DND-41 (cell line): ENCODE measurements around the gene SHISA7.
"Not testable (repeated sequence)": the region's sequence is repeated elsewhere in the genome, so short reads cannot be mapped to it uniquely, and the experiment has no call there.

Source experiments
- ATAC-seq: fragments of 200-7000 bp; cut with Tn5 transposase; 3 replicates; pipeline ENCODE4 v1.9.1; 2021; ENCODE audit warnings: low read depth; ENCODE audit not compliant: insufficient read depth
- DNase-seq: peaks from one replicate; pipeline ENCODE4 v3.0.0-alpha.2; 2020
- H2AFZ ChIP-seq: 2 replicates; pipeline ENCODE4 v1.6.0; 2012; ENCODE audit warnings: low read depth, low read length
- H3K27ac ChIP-seq: 2 replicates; pipeline ENCODE4 v1.5.1; 2012; ENCODE audit warnings: low read length, inconsistent platforms
- H3K27me3 ChIP-seq: fragments of 200-600 bp; sonication (generic); 2 replicates; pipeline ENCODE4 v1.6.0; 2012; ENCODE audit warnings: low read length, mild to moderate bottlenecking, inconsistent platforms; ENCODE audit not compliant: insufficient read depth, poor library complexity
- H3K36me3 ChIP-seq: 2 replicates; pipeline ENCODE4 v1.5.1; 2012; ENCODE audit warnings: low read length, inconsistent platforms; ENCODE audit not compliant: insufficient read depth
- H3K4me1 ChIP-seq: 2 replicates; pipeline ENCODE4 v1.5.1; 2012; ENCODE audit warnings: mild to moderate bottlenecking, low read length; ENCODE audit not compliant: insufficient read depth
- H3K4me2 ChIP-seq: 2 replicates; pipeline ENCODE4 v1.6.0; 2012; ENCODE audit warnings: mild to moderate bottlenecking, moderate library complexity, low read length, inconsistent platforms; ENCODE audit not compliant: insufficient read depth
- H3K4me3 ChIP-seq, 2 experiments: fragments of 200-600 bp in 1 of 2; shearing (Covaris generic) in 1 of 2; 2 replicates each; pipeline ENCODE4 v1.5.1; 2012 to 2016; ENCODE audit warnings: inconsistent platforms in 2 of 2, low read length in 2 of 2, mild to moderate bottlenecking in 2 of 2, low read depth in 1 of 2, moderate library complexity in 1 of 2
- H3K79me2 ChIP-seq: 2 replicates; pipeline ENCODE4 v1.6.0; 2012; ENCODE audit warnings: low read length, inconsistent platforms; ENCODE audit not compliant: insufficient read depth
- H3K9ac ChIP-seq: 2 replicates; pipeline ENCODE4 v1.6.0; 2012; ENCODE audit warnings: low read depth, mild to moderate bottlenecking, inconsistent platforms, low read length, moderate library complexity
- H3K9me3 ChIP-seq: 2 replicates; pipeline ENCODE4 v1.5.1; 2012; ENCODE audit warnings: low read length, moderate library complexity, mild to moderate bottlenecking, inconsistent platforms; ENCODE audit not compliant: insufficient read depth, severe bottlenecking
- H4K20me1 ChIP-seq: 2 replicates; pipeline ENCODE4 v1.6.0; 2012; ENCODE audit warnings: low read length; ENCODE audit not compliant: insufficient read depth
- CTCF ChIP-seq: IDR thresholded peaks from 2 replicates; pipeline ENCODE4 v1.5.1; 2012; ENCODE audit warnings: borderline replicate concordance, low read length, moderate library complexity, mild to moderate bottlenecking; ENCODE audit not compliant: poor library complexity, severe bottlenecking; ENCODE audit errors: extremely low read depth
- EZH2 ChIP-seq: IDR thresholded peaks from 3 replicates; pipeline ENCODE4 v1.6.1; 2012; ENCODE audit warnings: borderline replicate concordance, low read depth, mild to moderate bottlenecking, moderate library complexity, low read length, inconsistent platforms; ENCODE audit not compliant: severe bottlenecking

The SHISA7 gene

GRCh38 chr19:55451163-55451964 is 8.3 kb upstream of the SHISA7 start:
- Histone ChIP-seq H3K27ac (no peak overlapping the region), H3K27me3 (peaks cover 19% of the 10 kb centered on the region), H3K79me2 (no peaks in the 10 kb centered on the region), H3K4me3 (peak overlapping the region; percentile 13 to 54; a peak in 3 of 4 replicates), H3K9ac (peak overlapping the region; percentile 49; the same call in 1 of the 2 replicates), H3K9me3 (no peaks in the 10 kb centered on the region), H2AFZ (no peak overlapping the region), H3K36me3 (peaks cover 12% of the 10 kb centered on the region; the same call in 1 of the 2 replicates), H4K20me1 (peaks cover 11% of the 10 kb centered on the region; the same call in 1 of the 2 replicates), H3K4me2 (peak overlapping the region; percentile 85), H3K4me1 (peaks cover 16% of the 10 kb centered on the region)
- TF ChIP-seq CTCF: no peak
- peak; percentile 87 for TF ChIP-seq EZH2
- ATAC-seq: 0 out of 3 replicates have a peak, but pooled peaks have one; percentile 12
- peak; percentile 21 for DNase-seq

GRCh38 chr19:55449469-55449868 is 6.4 kb upstream of the SHISA7 start:
- ATAC-seq: no peak

GRCh38 chr19:55448175-55448490 is 5.0 kb upstream of the SHISA7 start:
- DNase-seq, H3K9ac ChIP-seq, H3K4me2 ChIP-seq, H3K36me3 ChIP-seq, H3K27ac ChIP-seq, ATAC-seq, H3K9me3 ChIP-seq, H3K79me2 ChIP-seq, H2AFZ ChIP-seq, H3K4me3 ChIP-seq: not testable (repeated sequence)
- Histone ChIP-seq H4K20me1 (peaks cover 14% of the 10 kb centered on the region; the same call in 1 of the 2 replicates), H3K27me3 (peaks cover 36% of the 10 kb centered on the region), H3K4me1 (peaks cover 22% of the 10 kb centered on the region)

More at GRCh38 chr19:55449469-55449868, 6.4 kb upstream of the SHISA7 start:
- Histone ChIP-seq H3K79me2 (no peaks in the 10 kb centered on the region), H3K36me3 (0 out of 2 replicates have a peak, but pooled peaks cover 4% of the 10 kb centered on the region), H3K27ac (no peak overlapping the region), H3K9me3 (no peaks in the 10 kb centered on the region), H2AFZ (no peak overlapping the region), H3K4me3 (no peak overlapping the region), H4K20me1 (peaks cover 15% of the 10 kb centered on the region; the same call in 1 of the 2 replicates), H3K9ac (no peak overlapping the region), H3K27me3 (peaks cover 23% of the 10 kb centered on the region), H3K4me2 (no peak overlapping the region), H3K4me1 (peaks cover 16% of the 10 kb centered on the region)
- TF ChIP-seq CTCF: no peak
- DNase-seq: no peak

- ATAC-seq: peak; percentile 22; the same call in 2 of the 3 replicates
- H3K27me3 ChIP-seq: peaks cover 42% of the 10 kb centered on the region
- DNase-seq: peak; percentile 20
- no peak overlapping the region for H3K27ac ChIP-seq
- H2AFZ ChIP-seq: no peak overlapping the region
- TF ChIP-seq EZH2 (no peak), CTCF (no peak)
- H3K9me3 ChIP-seq: no peaks in the 10 kb centered on the region
- no peak overlapping the region for H3K4me3 ChIP-seq
- no peaks in the 10 kb centered on the region for H3K79me2 ChIP-seq
- peaks cover 13% of the 10 kb centered on the region; the same call in 1 of the 2 replicates for H4K20me1 ChIP-seq
- H3K9ac ChIP-seq: no peak overlapping the region
- H3K4me1 ChIP-seq: peaks cover 24% of the 10 kb centered on the region
- H3K4me2 ChIP-seq: no peak overlapping the region
- no peaks in the 10 kb centered on the region for H3K36me3 ChIP-seq
Measured at GRCh38 chr19:55447421-55448174, 4.5 kb upstream of the SHISA7 start.
